ENCODE data around the gene SERTM2.

Gene SERTM2

DNA sequence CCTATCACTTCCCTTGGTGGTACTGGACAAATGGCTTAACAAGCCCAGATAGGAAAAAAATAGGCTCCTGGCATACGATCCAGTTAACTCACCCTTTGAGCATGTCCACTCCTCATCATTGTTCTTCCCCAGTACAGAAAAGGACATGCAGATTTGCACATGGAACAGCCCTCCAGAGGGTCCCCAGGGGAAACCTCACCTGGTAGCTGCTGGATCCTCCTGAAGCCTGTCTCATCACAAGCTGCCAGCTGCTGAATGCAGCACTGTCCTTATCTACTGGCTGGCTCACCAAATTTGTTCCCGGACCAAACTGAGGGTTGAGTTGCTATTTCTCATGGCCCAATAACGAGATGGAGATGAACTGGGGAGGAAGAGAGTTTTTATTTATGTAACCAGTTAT lies 49.4 kb downstream of the SERTM2 start:
- DNase-seq, result no peak

DNA sequence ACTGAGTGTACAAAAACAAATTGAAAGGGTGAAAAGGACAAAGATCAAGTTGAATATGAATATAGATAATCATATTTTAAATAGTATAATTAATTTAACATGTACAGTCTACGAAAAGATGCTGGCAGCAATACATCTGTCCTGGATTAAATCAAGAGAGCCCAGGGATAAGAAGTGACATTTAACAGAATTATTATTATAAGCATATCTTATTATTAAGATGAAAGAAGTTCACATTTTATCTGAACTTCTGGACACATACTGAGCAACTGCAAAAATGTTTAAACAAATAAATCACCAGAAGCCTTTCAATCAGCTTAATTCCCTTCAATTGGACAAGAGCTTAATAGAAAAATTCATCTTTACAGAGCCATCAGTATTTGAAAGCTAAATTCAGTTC lies 50.4 kb downstream of the SERTM2 start:
- no peak for DNase-seq

DNA sequence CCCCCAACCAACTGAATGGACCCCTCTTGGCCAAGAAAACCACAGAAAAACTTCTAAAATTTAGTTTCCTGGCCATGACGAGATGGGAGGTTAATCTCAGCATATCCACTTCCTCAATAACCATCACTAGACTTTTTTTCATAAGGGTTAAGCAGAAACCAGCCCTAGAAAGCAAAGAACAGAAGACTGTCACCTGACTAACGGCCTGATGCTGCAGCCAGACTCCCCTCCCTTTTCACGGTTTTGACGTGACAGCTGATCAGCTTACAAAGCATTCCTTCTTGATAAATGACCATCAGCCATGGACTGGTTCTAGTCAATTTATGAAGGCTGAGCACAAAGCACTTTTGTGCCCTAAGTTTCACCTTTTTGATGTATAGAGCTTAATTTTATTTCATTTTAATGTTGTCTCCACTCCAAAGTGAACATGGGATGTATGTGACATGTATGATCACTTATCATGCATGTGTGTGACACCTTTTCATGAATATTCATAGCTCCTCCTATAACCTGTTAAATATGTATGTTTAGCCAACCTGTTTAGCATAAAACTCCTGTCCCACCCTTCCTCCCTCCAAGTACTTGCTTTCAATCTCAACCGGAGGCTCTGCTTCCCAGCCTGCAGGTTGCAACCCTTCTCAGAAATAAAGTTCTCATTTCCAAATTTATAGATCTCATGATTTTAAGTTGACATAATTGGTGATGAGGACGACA lies 56.3 kb downstream of the SERTM2 start:
- no peak for DNase-seq

DNA sequence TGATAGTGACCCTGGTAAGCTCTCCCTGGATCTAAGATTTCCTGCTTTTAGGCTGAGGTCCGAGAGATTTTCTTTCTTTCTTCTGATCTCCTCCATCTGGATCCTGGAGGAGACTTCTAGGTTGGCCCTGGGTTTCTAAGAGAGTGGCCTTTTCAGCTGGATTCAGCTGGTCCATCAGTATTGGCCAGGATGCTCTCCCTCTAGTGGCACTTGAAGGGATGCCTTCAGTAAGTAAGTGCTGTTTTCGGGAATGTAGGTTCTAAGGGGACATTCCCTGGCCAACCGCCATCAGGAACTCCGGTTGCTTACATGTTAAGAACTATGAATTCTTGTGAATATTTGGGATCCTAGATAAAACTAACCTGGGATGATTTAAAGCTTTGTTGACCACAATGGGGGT lies 56.9 kb downstream of the SERTM2 start:
- DNase-seq, result no peak

DNA sequence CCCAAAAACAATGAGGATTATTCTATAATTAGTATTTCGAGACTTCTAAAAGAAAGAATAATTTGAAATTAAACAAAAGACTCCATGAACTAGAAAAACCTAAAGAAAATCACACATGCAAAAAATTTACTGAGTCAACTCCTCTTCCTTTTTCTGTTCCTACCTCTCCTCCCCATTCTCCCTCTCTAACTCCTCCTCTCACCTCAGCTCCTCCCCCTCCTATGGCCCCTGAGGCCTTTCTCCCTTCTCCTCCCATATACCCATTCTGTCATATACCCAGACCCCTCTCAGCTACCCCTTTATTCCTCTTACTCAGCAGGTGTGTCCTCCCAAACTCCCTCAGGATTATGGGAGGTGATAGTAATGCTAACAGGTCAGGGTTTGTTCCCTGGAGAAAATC lies 57.4 kb downstream of the SERTM2 start:
- no peak for DNase-seq

Data from right kidney (tissue), 1 donor.